ENCODE measurements around the gene ASTL.
A peak's percentile ranks its signal among the peaks of the same experiment; 100 is the strongest.
"Not testable (repeated sequence)": the region's sequence is repeated elsewhere in the genome, so short reads cannot be mapped to it uniquely, and the experiment has no call there.

ASTL gene

GRCh38 chr2:96138179-96139145 is at the start of gene ASTL:
ASTL (minus strand) TSS chr2:96138502; CDS start chr2:96138436, 66 bp downstream.
- DNase-seq, result peak; percentile 47

- no peak for DNase-seq
Observed at GRCh38 chr2:96186562-96186961, 48.3 kb upstream of the ASTL start.

GRCh38 chr2:96185516-96185915 is 47.2 kb upstream of the ASTL start:
- DNase-seq, result no peak

GRCh38 chr2:96184989-96185388 is 46.7 kb upstream of the ASTL start:
- DNase-seq, result no peak

GRCh38 chr2:96184188-96184587 is 45.9 kb upstream of the ASTL start:
- no peak for DNase-seq

GRCh38 chr2:96181529-96181928 is 43.2 kb upstream of the ASTL start:
- no peak for DNase-seq

- no peak for DNase-seq
Observed at GRCh38 chr2:96180521-96180920, 42.2 kb upstream of the ASTL start.

- DNase-seq, result no peak
Observed at GRCh38 chr2:96180002-96180401, 41.7 kb upstream of the ASTL start.

GRCh38 chr2:96176661-96177060 is 38.4 kb upstream of the ASTL start:
- no peak for DNase-seq

- no peak for DNase-seq
Observed at GRCh38 chr2:96175951-96176350, 37.6 kb upstream of the ASTL start.

GRCh38 chr2:96174251-96175144 is 36.2 kb upstream of the ASTL start:
- DNase-seq, result peak; percentile 27

- DNase-seq, result no peak
Observed at GRCh38 chr2:96171831-96172230, 33.5 kb upstream of the ASTL start.

GRCh38 chr2:96170626-96171025 is 32.3 kb upstream of the ASTL start:
- no peak for DNase-seq

- DNase-seq, result no peak
Observed at GRCh38 chr2:96169868-96170507, 31.7 kb upstream of the ASTL start.

- DNase-seq, result no peak
Observed at GRCh38 chr2:96167407-96168013, 29.2 kb upstream of the ASTL start.

- no peak for DNase-seq
Observed at GRCh38 chr2:96164459-96165184, 26.3 kb upstream of the ASTL start.

- DNase-seq, result no peak
Observed at GRCh38 chr2:96163768-96164429, 25.6 kb upstream of the ASTL start.

- DNase-seq, result no peak
Observed at GRCh38 chr2:96163415-96163767, 25.1 kb upstream of the ASTL start.

GRCh38 chr2:96161898-96162297 is 23.6 kb upstream of the ASTL start:
- DNase-seq, result no peak

GRCh38 chr2:96160366-96160765 is 22.1 kb upstream of the ASTL start:
- not testable (repeated sequence) for DNase-seq

GRCh38 chr2:96159084-96159830 is 21.0 kb upstream of the ASTL start:
- DNase-seq, result no peak
